Measurements from ENCODE around the gene PCP2. TPM values are rescaled to one million over a fixed set of nuclear protein-coding genes. Genes with fewer than 3 reads are reported as not detected.

PCP2 gene
- polyA plus RNA-seq, 2 of the 4 experiments (the other 2 are of a cell fraction): 0.19 TPM; not detected in 1

DNA sequence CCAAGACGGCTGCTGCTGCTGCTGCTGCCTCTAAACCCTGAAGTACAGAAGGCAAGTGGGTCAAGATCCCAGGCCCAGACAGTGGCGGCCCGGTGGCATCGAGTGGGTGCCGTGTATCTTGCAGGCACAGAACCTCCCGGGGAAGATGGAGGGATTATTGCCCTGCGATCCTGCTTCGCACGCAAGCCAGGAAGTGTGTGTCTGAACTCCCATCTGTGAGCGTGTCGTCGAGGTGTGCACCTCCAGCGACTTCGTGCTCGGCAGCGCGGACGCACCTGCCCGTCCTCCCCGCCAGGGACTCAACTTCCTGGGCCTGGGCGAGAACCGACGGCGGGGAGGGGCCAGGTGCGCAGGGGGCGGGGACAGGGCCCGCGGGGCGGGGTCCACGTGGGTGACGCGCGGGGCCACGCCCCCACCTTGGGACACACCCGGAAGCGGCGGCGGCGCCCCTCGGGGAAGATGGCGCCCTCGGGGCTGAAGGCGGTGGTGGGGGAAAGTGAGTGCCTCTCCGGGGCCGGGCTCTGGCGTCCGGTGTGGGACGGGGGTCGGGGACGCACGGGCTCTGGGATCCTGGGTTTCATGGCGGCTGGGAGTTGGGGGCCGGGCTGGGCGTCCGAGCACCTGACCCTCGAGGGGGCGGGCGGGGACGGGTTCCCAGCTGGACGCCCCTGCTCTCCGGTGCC lies 3.3 kb upstream of the PCP2 start, which contains the start of gene STXBP2:
Gene STXBP2, plus strand, starts transcription at position 420 of the 683 bp plus-strand sequence. Its CDS starts 40 bp downstream, at position 460.
- peak within 1 kb of the TSS; percentile 64 for H3K4me3 ChIP-seq
- no peak for FAIRE-seq
- 9% methylated on average over 9 of the region's 61 CpGs for WGBS (ENCODE audit: missing lambda C conversion rate)
- ChIA-PET CTCF (interaction anchor here (0.7 to 1.3 kb wide), 2 partner anchors 10 to 44 kb away, joined by 3 read pairs; partner anchors contain the start of gene TRAPPC5), POLR2A (interaction anchor here (1.0 kb wide), 1 partner anchor 31 kb away, joined by 5 read pairs; no protein-coding TSS in a partner anchor)
- TF ChIP-seq PHF8 (IDR thresholded peaks at IDR 0.05; ENCODE audit: borderline replicate concordance, low read depth) (peak; percentile 73; the same call in 1 of the 2 replicates), SREBF2 (IDR thresholded peaks at IDR 0.05) (no peak), HMGXB4 (CRISPR knock-in tag; IDR thresholded peaks at IDR 0.05; ENCODE audit: borderline replicate concordance) (no peak), RARB (CRISPR knock-in tag; IDR thresholded peaks at IDR 0.05) (no peak), POLR2A (IDR thresholded peaks at IDR 0.05; ENCODE audit: low read length) (peak; percentile 58), JUN (IDR thresholded peaks at IDR 0.05) (peak in 1 of 2 experiments; percentile 62; a peak in 1 of 5 replicates)
- TF ChIP-seq, protein P1, sequence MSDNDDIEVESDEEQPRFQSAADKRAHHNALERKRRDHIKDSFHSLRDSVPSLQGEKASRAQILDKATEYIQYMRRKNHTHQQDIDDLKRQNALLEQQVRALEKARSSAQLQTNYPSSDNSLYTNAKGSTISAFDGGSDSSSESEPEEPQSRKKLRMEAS (IDR thresholded peaks at IDR 0.05): peak; percentile 69
- TF ChIP-seq, protein P2, sequence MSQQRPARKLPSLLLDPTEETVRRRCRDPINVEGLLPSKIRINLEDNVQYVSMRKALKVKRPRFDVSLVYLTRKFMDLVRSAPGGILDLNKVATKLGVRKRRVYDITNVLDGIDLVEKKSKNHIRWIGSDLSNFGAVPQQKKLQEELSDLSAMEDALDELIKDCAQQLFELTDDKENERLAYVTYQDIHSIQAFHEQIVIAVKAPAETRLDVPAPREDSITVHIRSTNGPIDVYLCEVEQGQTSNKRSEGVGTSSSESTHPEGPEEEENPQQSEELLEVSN (IDR thresholded peaks at IDR 0.05; ENCODE audit: borderline replicate concordance, low read depth): peak; percentile 64; the same call in 1 of the 2 replicates
- peak within 1 kb of the TSS; percentile 75 for H3K4me2 ChIP-seq
- ATAC-seq: peak; percentile 61 to 86
- no peaks in the 10 kb centered on the region for H3K9me3 ChIP-seq
- peak; percentile 75 to 77 for DNase-seq (ENCODE audit: low read depth in 1 of 2, low spot score in 1 of 2)
- no peaks in the 10 kb centered on the region for H3K4me1 ChIP-seq
- peak within 1 kb of the TSS; percentile 77 to 98 for H3K27ac ChIP-seq

GRCh38 chr19:7636317-7636690 lies 2.8 kb upstream of the PCP2 start:
- H3K4me2 ChIP-seq: peak overlapping the region; percentile 75
- FAIRE-seq: no peak
- POLR2A ChIA-PET: no interaction called here

More at GRCh38 chr19:7636317-7636690, 2.8 kb upstream of the PCP2 start:
- WGBS (ENCODE audit: missing lambda C conversion rate): 81% methylated on average over 10 of the region's 16 CpGs
- peak overlapping the region; percentile 64 for H3K4me3 ChIP-seq
- no peaks in the 10 kb centered on the region for H3K9me3 ChIP-seq
- ATAC-seq (no peak), DNase-seq (ENCODE audit: low read depth in 1 of 2, low spot score in 1 of 2) (no peak)
- peak overlapping the region; percentile 44 to 98; a peak in 5 of 6 replicates for H3K27ac ChIP-seq
- TF ChIP-seq, protein P2 (IDR thresholded peaks at IDR 0.05; ENCODE audit: borderline replicate concordance, low read depth): no peak
- TF ChIP-seq EHMT2 (IDR thresholded peaks at IDR 0.05; ENCODE audit: low read depth) (no peak), HDAC2 (IDR thresholded peaks at IDR 0.05) (no peak), MYC (IDR thresholded peaks at IDR 0.05; ENCODE audit: borderline replicate concordance, low read length) (no peak), USF2 (IDR thresholded peaks at IDR 0.05) (no peak), MAFK (IDR thresholded peaks at IDR 0.05; ENCODE audit: partially characterized antibody) (no peak), TP53 (CRISPR knock-in tag; IDR thresholded peaks at IDR 0.05) (no peak)
- TF ChIP-seq, protein P3, sequence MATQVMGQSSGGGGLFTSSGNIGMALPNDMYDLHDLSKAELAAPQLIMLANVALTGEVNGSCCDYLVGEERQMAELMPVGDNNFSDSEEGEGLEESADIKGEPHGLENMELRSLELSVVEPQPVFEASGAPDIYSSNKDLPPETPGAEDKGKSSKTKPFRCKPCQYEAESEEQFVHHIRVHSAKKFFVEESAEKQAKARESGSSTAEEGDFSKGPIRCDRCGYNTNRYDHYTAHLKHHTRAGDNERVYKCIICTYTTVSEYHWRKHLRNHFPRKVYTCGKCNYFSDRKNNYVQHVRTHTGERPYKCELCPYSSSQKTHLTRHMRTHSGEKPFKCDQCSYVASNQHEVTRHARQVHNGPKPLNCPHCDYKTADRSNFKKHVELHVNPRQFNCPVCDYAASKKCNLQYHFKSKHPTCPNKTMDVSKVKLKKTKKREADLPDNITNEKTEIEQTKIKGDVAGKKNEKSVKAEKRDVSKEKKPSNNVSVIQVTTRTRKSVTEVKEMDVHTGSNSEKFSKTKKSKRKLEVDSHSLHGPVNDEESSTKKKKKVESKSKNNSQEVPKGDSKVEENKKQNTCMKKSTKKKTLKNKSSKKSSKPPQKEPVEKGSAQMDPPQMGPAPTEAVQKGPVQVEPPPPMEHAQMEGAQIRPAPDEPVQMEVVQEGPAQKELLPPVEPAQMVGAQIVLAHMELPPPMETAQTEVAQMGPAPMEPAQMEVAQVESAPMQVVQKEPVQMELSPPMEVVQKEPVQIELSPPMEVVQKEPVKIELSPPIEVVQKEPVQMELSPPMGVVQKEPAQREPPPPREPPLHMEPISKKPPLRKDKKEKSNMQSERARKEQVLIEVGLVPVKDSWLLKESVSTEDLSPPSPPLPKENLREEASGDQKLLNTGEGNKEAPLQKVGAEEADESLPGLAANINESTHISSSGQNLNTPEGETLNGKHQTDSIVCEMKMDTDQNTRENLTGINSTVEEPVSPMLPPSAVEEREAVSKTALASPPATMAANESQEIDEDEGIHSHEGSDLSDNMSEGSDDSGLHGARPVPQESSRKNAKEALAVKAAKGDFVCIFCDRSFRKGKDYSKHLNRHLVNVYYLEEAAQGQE (IDR thresholded peaks at IDR 0.05): no peak
- H3K4me1 ChIP-seq: no peaks in the 10 kb centered on the region; the same call in 2 of the 3 replicates
- CTCF ChIA-PET: no interaction called here

All from A549 (cell line).